Measurements from ENCODE around the gene NAGK. TPM values are rescaled to one million over a fixed set of nuclear protein-coding genes. Genes with fewer than 3 reads are reported as not detected.
A peak's percentile ranks its signal among the peaks of the same experiment; 100 is the strongest.

Gene NAGK
- polyA plus RNA-seq, 6 donors from 2014 or later = 74.8 to 140 (median 101) TPM

DNA sequence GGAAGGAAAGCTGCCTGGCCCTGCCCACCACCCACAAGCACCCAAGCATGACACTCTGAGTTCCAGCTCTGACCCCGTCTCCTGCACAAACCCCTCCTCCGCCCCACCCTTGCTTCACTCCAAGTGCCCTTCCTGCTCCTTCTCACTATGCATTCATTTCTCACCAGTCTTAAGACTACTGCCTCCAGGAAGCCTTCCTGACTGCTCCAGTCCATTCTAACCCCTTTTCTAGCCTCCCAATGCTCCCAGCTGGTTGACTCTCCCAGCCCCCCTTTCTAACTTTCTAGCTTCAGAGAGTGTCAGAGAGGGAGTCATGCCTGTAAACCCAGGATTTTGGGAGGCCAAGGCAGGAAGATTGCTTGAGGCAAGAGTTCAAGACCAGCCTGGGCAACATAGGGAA, 8.2 kb upstream of the NAGK start:
- Mint-ChIP-seq H3K27me3 (peaks cover 0 to 19% (median 13%) of the 10 kb centered on the region in 3 donors), H3K27ac (peak overlapping the region in 1 of 6 donors; percentile 50), H3K36me3 (no peaks in the 10 kb centered on the region), H3K4me3 (no peak overlapping the region), H3K4me1 (peaks cover 9 to 25% (median 21%) of the 10 kb centered on the region in 3 donors), H3K9me3 (no peaks in the 10 kb centered on the region)
- ATAC-seq (ENCODE audit: low read depth in 2 of 2) (no peak), DNase-seq (no peak)

- H3K36me3 Mint-ChIP-seq = no peaks in the 10 kb centered on the region
- H3K9me3 Mint-ChIP-seq = no peaks in the 10 kb centered on the region
- ATAC-seq (ENCODE audit: low read depth in 2 of 2) (no peak), DNase-seq (no peak)
- H3K27me3 Mint-ChIP-seq = peaks cover 0 to 19% (median 13%) of the 10 kb centered on the region in 3 donors
- H3K4me1 Mint-ChIP-seq = peaks cover 9 to 32% (median 28%) of the 10 kb centered on the region in 3 donors
- H3K4me3 Mint-ChIP-seq = no peak overlapping the region
- peak overlapping the region in 1 of 6 donors; percentile 60 for H3K27ac Mint-ChIP-seq
These were observed 7.6 kb upstream of the NAGK start for GRCh38 chr2:71060871-71061270.

- H3K4me1 Mint-ChIP-seq = peaks cover 14 to 45% (median 40%) of the 10 kb centered on the region in 3 donors
- DNase-seq (no peak), ATAC-seq (ENCODE audit: low read depth in 2 of 2) (no peak)
- H3K27me3 Mint-ChIP-seq = peaks cover 0 to 17% (median 12%) of the 10 kb centered on the region in 3 donors
- peak overlapping the region in 3 of 6 donors; percentile 19 to 77 (median 76) for H3K27ac Mint-ChIP-seq
- no peaks in the 10 kb centered on the region for H3K9me3 Mint-ChIP-seq
- H3K36me3 Mint-ChIP-seq = no peaks in the 10 kb centered on the region
- no peak overlapping the region for H3K4me3 Mint-ChIP-seq
These were observed 5.2 kb upstream of the NAGK start for GRCh38 chr2:71063216-71063615.

DNA sequence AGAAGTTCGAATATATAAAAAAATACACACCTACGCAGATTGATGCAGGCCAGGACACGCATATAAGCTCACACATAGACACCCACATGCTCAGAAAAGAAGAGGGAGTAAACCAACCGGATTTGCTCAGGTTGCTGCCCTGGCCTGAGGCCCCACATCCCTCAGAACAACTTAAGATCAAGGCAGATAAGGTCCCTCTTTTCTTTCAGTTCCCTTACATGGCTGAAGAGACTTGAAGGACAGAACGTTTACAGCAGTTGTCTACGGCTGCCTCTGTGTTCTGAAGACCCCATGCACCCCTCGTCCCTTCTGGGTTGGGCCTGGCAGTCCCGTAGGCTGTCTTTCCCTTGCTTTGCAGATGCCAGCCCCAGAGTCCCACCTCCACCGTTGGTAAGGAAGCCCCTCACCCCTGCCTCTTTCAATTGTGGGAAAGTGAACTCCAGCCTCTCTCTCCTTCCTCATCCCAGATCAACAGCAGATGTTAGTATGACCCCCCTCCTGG, 4.3 kb upstream of the NAGK start:
- peak overlapping the region; percentile 10 to 87 (median 48) for H3K4me3 Mint-ChIP-seq

GRCh38 chr2:71064754-71065621, 3.5 kb upstream of the NAGK start:
- ATAC-seq (ENCODE audit: low read depth in 2 of 2) (no peak), DNase-seq (peak; percentile 54)
- Mint-ChIP-seq H3K9me3 (no peaks in the 10 kb centered on the region), H3K27me3 (peaks cover 0 to 8% (median 7%) of the 10 kb centered on the region in 3 donors), H3K36me3 (no peaks in the 10 kb centered on the region), H3K27ac (peak overlapping the region; percentile 75 to 97 (median 94)), H3K4me3 (peak overlapping the region; percentile 26 to 87 (median 66)), H3K4me1 (peaks cover 25 to 56% (median 54%) of the 10 kb centered on the region in 3 donors)

More for the DNA sequence above, 4.3 kb upstream of the NAGK start:
- H3K9me3 Mint-ChIP-seq = no peaks in the 10 kb centered on the region
- peaks cover 0 to 10% (median 7%) of the 10 kb centered on the region in 3 donors for H3K27me3 Mint-ChIP-seq
- peaks cover 19 to 49% (median 47%) of the 10 kb centered on the region in 3 donors for H3K4me1 Mint-ChIP-seq
- no peaks in the 10 kb centered on the region for H3K36me3 Mint-ChIP-seq
- no peak for ATAC-seq (ENCODE audit: low read depth in 2 of 2)
- DNase-seq = no peak
- peak overlapping the region; percentile 4 to 97 (median 86) for H3K27ac Mint-ChIP-seq

DNA sequence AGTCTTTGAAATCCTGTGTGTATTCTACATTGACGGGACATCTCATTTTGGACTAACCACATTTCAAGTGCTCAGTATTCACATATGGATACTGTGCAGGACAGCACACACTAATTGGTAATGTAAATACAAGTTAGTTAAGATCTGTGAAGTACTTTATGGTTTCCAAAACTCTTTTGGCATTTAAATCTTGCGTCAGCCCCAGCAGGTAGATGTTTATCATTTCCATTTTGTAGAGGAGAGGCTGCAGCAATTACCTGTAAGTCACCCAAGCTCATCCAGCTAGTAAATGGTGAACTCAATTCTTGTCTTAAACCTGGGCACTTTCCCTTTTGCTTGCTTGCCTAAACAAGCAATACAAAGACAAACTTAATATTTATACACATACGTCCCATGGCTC, 1.6 kb upstream of the NAGK start:
- Mint-ChIP-seq H3K36me3 (no peaks in the 10 kb centered on the region), H3K4me1 (peaks cover 42 to 72% (median 72%) of the 10 kb centered on the region in 3 donors)
- no peak for ATAC-seq (ENCODE audit: low read depth in 2 of 2)

DNA sequence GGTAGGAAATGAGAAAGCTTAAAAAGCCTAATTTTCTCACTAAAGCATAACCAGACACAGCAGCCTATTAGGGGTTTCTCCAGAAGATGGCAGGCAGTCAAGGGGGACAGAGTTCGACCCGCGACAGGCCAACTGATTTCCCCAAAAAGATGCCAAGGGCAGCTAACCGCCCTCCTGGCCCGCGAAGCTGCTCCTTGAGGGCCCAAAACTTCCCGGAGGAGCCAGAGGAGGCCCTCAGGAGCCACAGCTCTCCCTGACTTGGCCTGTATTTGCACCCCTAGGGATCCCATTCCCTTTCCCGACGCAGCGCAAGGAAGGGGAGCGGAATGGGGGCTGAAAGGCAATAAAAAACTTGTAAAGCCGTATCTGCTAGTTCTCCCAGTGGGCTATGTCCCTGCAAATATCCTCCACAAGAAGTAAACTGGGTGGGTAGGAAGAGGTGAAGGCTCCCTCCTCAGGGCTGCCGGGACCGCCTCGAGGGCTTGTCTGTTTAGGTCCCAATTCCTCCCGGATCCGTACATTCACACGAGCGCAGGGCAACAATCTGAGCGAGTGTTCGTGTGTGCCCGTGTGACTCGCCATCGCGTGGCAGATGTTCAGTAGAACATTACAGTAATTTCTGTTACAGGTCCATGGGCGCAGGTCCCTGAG, 756 bp upstream of the NAGK start:
- peak; percentile 34 for DNase-seq
- no peak for ATAC-seq (ENCODE audit: low read depth in 2 of 2)
- peak overlapping the region; percentile 87 to 99 (median 99) for H3K4me3 Mint-ChIP-seq
- no peaks in the 10 kb centered on the region for H3K36me3 Mint-ChIP-seq
- H3K4me1 Mint-ChIP-seq = peaks cover 49 to 81% (median 81%) of the 10 kb centered on the region in 3 donors
- no peaks in the 10 kb centered on the region for H3K27me3 Mint-ChIP-seq
- H3K27ac Mint-ChIP-seq = peak overlapping the region; percentile 89 to 100 (median 100)
- H3K9me3 Mint-ChIP-seq = no peaks in the 10 kb centered on the region

More for the DNA sequence above, 1.6 kb upstream of the NAGK start:
- Mint-ChIP-seq H3K27ac (peak overlapping the region in 5 of 6 donors; percentile 33 to 100 (median 89)), H3K9me3 (no peaks in the 10 kb centered on the region), H3K4me3 (peak overlapping the region in 5 of 8 donors; percentile 49 to 99 (median 87)), H3K27me3 (no peaks in the 10 kb centered on the region)
- no peak for DNase-seq

DNA sequence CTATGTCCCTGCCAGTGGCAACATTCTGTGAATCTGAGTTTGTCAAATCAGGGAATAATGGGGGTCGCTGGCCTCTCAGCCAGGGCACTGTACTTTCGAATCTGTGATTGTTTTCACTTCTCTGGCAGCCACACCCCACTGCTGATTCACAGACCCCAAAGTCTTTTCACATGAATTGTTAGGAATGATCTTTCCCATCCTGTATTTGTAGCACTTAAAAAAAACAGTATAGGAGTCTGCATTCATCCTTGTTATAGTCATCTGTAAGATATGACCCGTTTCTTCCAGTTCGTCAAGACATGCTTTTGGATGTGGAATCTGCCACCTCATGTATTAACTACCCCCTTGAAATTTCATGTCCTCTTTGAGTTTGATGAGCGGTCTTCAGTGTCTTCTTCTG, 928 bp downstream of the NAGK start:
- no peaks in the 10 kb centered on the region for H3K9me3 Mint-ChIP-seq
- peak overlapping the region; percentile 89 to 100 (median 100) for H3K27ac Mint-ChIP-seq
- no peaks in the 10 kb centered on the region for H3K27me3 Mint-ChIP-seq
- no peak for DNase-seq
- peaks cover 58 to 85% (median 84%) of the 10 kb centered on the region in 3 donors for H3K4me1 Mint-ChIP-seq
- ATAC-seq (ENCODE audit: low read depth in 2 of 2) = no peak
- H3K36me3 Mint-ChIP-seq = peaks cover 10 to 12% of the 10 kb centered on the region in 2 donors
- H3K4me3 Mint-ChIP-seq = peak overlapping the region; percentile 87 to 99 (median 99)

DNA sequence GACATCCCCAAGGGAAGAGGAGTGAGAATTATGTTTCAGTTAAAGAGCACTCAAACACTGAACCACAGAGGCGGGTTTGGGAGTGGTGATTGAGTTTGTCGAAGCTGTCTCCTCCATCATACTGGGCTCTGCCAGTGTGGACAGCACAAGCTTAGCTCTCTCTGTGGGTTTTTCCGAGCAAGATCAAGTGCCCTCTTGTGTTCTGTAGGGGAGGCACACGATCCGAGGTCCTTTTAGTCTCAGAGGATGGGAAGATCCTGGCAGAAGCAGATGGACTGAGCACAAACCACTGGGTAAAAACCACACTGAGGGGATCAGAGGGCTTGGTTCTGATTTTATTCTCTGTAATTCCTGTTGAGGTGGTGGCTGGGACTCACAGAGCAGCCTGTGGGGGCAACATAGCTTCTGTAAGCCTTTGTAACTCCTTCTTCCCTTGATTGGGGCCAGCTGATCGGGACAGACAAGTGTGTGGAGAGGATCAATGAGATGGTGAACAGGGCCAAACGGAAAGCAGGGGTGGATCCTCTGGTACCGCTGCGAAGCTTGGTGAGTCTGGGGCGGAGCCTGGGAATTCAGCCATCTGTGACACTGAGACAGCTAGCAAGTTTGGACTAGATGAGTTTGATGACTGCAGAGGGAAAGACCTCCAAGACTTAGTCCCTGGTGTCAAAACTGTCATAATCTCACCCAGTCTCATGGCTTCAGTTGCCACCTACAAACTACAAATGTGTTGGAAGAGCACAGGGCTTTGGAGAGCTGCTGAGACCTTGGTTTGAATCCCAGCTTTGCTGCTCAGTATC, 2.0 kb downstream of the NAGK start:
- H3K4me1 Mint-ChIP-seq = peaks cover 52 to 78% (median 75%) of the 10 kb centered on the region in 3 donors
- no peaks in the 10 kb centered on the region for H3K27me3 Mint-ChIP-seq
- DNase-seq (peak; percentile 55), ATAC-seq (ENCODE audit: low read depth in 2 of 2) (no peak)
- H3K4me3 Mint-ChIP-seq = peak overlapping the region; percentile 87 to 99 (median 98)
- H3K9me3 Mint-ChIP-seq = no peaks in the 10 kb centered on the region
- H3K36me3 Mint-ChIP-seq = peaks cover 11 to 13% of the 10 kb centered on the region in 2 donors
- H3K27ac Mint-ChIP-seq = peak overlapping the region; percentile 89 to 100 (median 100)

GRCh38 chr2:71071681-71072398, 3.4 kb downstream of the NAGK start:
- ATAC-seq (ENCODE audit: low read depth in 2 of 2) = peak; percentile 40 to 58
- H3K36me3 Mint-ChIP-seq = peaks cover 11 to 13% of the 10 kb centered on the region in 2 donors
- peaks cover 52 to 75% (median 70%) of the 10 kb centered on the region in 3 donors for H3K4me1 Mint-ChIP-seq
- DNase-seq = peak; percentile 94
- peak overlapping the region; percentile 75 to 99 (median 98) for H3K4me3 Mint-ChIP-seq
- H3K27me3 Mint-ChIP-seq = no peaks in the 10 kb centered on the region
- H3K9me3 Mint-ChIP-seq = no peaks in the 10 kb centered on the region
- peak overlapping the region; percentile 89 to 100 (median 100) for H3K27ac Mint-ChIP-seq

DNA sequence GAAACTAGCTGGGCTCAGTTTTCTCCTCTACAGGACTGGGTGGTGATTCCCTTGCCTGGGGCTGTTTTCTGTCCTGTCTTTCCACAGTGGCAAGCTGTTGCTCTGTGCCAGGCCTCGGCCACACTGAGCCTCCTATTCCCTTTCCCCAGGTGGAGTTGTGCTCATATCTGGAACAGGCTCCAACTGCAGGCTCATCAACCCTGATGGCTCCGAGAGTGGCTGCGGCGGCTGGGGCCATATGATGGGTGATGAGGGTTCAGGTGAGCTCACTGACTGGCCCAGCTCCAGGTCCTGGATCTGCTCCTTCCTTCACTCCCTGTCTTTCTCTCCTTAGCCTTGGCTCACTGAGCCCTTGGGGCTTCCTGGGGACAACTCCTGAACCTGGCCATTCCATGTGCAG, 4.0 kb downstream of the NAGK start:
- peak overlapping the region; percentile 89 to 100 (median 100) for H3K27ac Mint-ChIP-seq
- H3K4me3 Mint-ChIP-seq = peak overlapping the region; percentile 75 to 99 (median 98)

GRCh38 chr2:71073475-71073874, 5.0 kb downstream of the NAGK start:
- H3K27ac Mint-ChIP-seq = peak overlapping the region; percentile 81 to 100 (median 95)
- H3K4me3 Mint-ChIP-seq = peak overlapping the region in 3 of 8 donors; percentile 87 to 99 (median 97)
- H3K36me3 Mint-ChIP-seq = peaks cover 11 to 25% of the 10 kb centered on the region in 2 donors
- H3K27me3 Mint-ChIP-seq = no peaks in the 10 kb centered on the region
- peaks cover 45 to 63% (median 61%) of the 10 kb centered on the region in 3 donors for H3K4me1 Mint-ChIP-seq
- H3K9me3 Mint-ChIP-seq = no peaks in the 10 kb centered on the region
- no peak for ATAC-seq (ENCODE audit: low read depth in 2 of 2)
- no peak for DNase-seq

More for the DNA sequence above, 4.0 kb downstream of the NAGK start:
- H3K9me3 Mint-ChIP-seq = no peaks in the 10 kb centered on the region
- peaks cover 52 to 71% (median 70%) of the 10 kb centered on the region in 3 donors for H3K4me1 Mint-ChIP-seq
- DNase-seq = no peak
- no peaks in the 10 kb centered on the region for H3K27me3 Mint-ChIP-seq
- ATAC-seq (ENCODE audit: low read depth in 2 of 2) = no peak
- peaks cover 11 to 20% of the 10 kb centered on the region in 2 donors for H3K36me3 Mint-ChIP-seq
